A673 (cell line): ENCODE results near the gene FARP2. TPM values are rescaled to one million over a fixed set of nuclear protein-coding genes. Genes with fewer than 3 reads are reported as not detected.
"Not testable (repeated sequence)": the region's sequence is repeated elsewhere in the genome, so short reads cannot be mapped to it uniquely, and the experiment has no call there.

Experiments
- BruUV-seq: library from RNA; stranded (reverse); fragments of 400-500 nt; replicated peaks from 2 replicates; lab custom pipeline; 2021; lab: Mats Ljungman, UMichigan
- CTCF ChIA-PET: fragments of 300-600 bp; sonication (Branson Sonifier 250); formaldehyde crosslinking; loops from one replicate; lab custom pipeline; 2022; ENCODE audit warnings: antibody characterized with exemption; lab: Charles Lee
- POLR2A ChIA-PET: fragments of 300-600 bp; sonication (Branson Sonifier 250); formaldehyde crosslinking; loops from one replicate; lab custom pipeline; 2022; ENCODE audit warnings: antibody characterized with exemption; ENCODE audit not compliant: low non-redundant PET; lab: Charles Lee
- DNase-seq: peaks from one replicate; pipeline ENCODE4 v3.0.0-alpha.2; 2015; ENCODE audit warnings: low spot score
- H3K27ac ChIP-seq: fragments of 200-600 bp; sonication (generic); 2 replicates; pipeline ENCODE4 v1.5.1; 2016; ENCODE audit warnings: mixed run types, low read depth, mild to moderate bottlenecking, mixed read lengths, antibody characterized with exemption, low read length; ENCODE audit not compliant: poor library complexity, severe bottlenecking
- H3K27me3 ChIP-seq: fragments of 200-600 bp; sonication (generic); replicated peaks from 2 replicates; pipeline ENCODE4 v1.6.1; 2017; ENCODE audit warnings: mixed run types, low read depth, mild to moderate bottlenecking, mixed read lengths, antibody characterized with exemption, low read length; ENCODE audit not compliant: insufficient read depth, poor library complexity
- H3K36me3 ChIP-seq: fragments of 200-600 bp; sonication (generic); 2 replicates; pipeline ENCODE4 v1.6.1; 2016; ENCODE audit warnings: mixed run types, mild to moderate bottlenecking, mixed read lengths, antibody characterized with exemption, low read length; ENCODE audit not compliant: insufficient read depth, poor library complexity, severe bottlenecking
- H3K4me1 ChIP-seq: fragments of 200-600 bp; sonication (generic); 2 replicates; pipeline ENCODE4 v1.6.1; 2017; ENCODE audit warnings: mixed run types, mild to moderate bottlenecking, mixed read lengths, antibody characterized with exemption, low read length; ENCODE audit not compliant: insufficient read depth, poor library complexity, severe bottlenecking
- H3K4me3 ChIP-seq: fragments of 200-600 bp; sonication (generic); 2 replicates; pipeline ENCODE4 v1.5.1; 2016; ENCODE audit warnings: low read depth, mixed run types, mild to moderate bottlenecking, mixed read lengths, low read length; ENCODE audit not compliant: poor library complexity, severe bottlenecking
- H3K9me3 ChIP-seq: fragments of 200-600 bp; sonication (generic); 2 replicates; pipeline ENCODE4 v1.6.1; 2016; ENCODE audit warnings: mixed run types, low read depth, mild to moderate bottlenecking, mixed read lengths, antibody characterized with exemption, low read length; ENCODE audit not compliant: poor library complexity, severe bottlenecking
- EZH2 ChIP-seq: fragments of 200-600 bp; sonication (generic); IDR thresholded peaks from 2 replicates; pipeline ENCODE4 v1.6.1; 2017; ENCODE audit warnings: borderline replicate concordance, low read depth, mild to moderate bottlenecking, mixed read lengths, antibody characterized with exemption, low read length; ENCODE audit not compliant: poor library complexity, severe bottlenecking
- intact Hi-C: fragments of 100-400 bp; cut with micrococcal nuclease; formaldehyde crosslinking; loops from one replicate; pipeline ENCODE4 v1.10.0; 2022; ENCODE audit not compliant: unreplicated experiment
- total RNA-seq: library from RNA; stranded (reverse); gene quantifications from 2 replicates; pipeline ENCODE4 v1.2.3, GENCODE V29; 2021
- TF ChIP-seq, protein P1 (sequence below): fragments of 300-800, 200-600 bp; sonication (generic); conservative IDR thresholded peaks from 2 replicates; pipeline ENCODE4 v1.5.1; 2017; ENCODE audit warnings: low read depth, mild to moderate bottlenecking, antibody characterized with exemption, low read length, moderate library complexity, mixed read lengths

Gene FARP2
- total RNA-seq, 1 experiment from 2014 or later = 53.3 TPM

DNA sequence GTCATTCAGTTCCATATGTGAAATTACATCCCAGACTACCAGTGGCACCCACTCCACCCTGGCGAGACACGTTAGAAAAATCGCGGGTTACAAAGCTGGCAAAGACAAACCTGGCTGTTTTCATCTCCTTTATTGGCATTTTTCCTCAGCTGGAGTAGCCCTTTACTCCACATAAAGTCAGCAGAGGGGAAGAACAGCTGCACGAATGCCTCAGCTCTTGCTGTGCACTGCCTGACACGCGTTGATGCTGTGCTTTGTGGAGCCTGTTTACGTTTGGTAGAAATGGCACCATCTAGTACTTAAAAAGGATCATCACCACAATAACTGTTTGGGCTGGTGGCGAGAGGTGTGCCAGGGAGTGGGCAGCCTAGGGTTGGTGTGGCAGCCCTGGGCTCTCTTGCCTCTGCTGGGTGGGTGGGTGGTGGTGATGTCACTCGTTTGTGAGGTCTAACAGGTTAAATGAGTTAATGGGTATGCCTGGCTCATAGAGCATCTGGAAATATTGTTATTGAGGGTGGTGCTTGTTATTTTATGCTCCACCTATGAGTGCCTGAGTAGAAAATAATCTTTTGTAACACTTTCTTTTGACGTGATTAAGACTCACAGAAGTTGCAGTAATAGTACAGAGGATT, 16.4 kb downstream of the FARP2 start:
- CTCF ChIA-PET = no interaction called here
- BruUV-seq = no TSS peak

DNA sequence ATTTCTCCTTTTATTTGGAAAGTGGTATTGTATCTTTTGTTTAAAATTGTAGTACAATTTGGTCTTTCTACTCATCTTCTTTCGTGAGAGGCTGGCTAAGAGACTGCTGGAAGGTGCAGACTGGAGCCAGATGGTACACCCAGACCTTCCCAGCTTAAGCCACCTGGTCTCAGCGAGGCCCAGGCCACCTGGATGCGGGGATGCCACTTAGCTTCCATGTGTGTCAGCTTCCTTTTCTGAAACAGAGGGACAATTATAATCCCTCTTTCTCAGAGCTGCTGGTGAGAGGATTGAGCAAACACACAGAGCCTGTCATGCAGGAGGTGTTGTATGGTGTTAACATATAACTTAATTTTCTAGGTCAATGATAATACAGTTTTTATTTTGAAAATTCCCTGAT, 17.4 kb downstream of the FARP2 start:
- Histone ChIP-seq H3K9me3 (no peaks in the 10 kb centered on the region), H3K4me1 (no peaks in the 10 kb centered on the region), H3K36me3 (no peaks in the 10 kb centered on the region), H3K27ac (no peak overlapping the region), H3K4me3 (no peak overlapping the region), H3K27me3 (no peaks in the 10 kb centered on the region)
- intact Hi-C loops = no loop called here
- no peak for TF ChIP-seq EZH2
- TF ChIP-seq, protein P1, sequence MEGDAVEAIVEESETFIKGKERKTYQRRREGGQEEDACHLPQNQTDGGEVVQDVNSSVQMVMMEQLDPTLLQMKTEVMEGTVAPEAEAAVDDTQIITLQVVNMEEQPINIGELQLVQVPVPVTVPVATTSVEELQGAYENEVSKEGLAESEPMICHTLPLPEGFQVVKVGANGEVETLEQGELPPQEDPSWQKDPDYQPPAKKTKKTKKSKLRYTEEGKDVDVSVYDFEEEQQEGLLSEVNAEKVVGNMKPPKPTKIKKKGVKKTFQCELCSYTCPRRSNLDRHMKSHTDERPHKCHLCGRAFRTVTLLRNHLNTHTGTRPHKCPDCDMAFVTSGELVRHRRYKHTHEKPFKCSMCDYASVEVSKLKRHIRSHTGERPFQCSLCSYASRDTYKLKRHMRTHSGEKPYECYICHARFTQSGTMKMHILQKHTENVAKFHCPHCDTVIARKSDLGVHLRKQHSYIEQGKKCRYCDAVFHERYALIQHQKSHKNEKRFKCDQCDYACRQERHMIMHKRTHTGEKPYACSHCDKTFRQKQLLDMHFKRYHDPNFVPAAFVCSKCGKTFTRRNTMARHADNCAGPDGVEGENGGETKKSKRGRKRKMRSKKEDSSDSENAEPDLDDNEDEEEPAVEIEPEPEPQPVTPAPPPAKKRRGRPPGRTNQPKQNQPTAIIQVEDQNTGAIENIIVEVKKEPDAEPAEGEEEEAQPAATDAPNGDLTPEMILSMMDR = no peak
- DNase-seq = no peak
- ChIA-PET POLR2A (interaction anchor here (0.5 to 0.6 kb wide), 2 partner anchors 17 to 320 kb away, joined by 4 read pairs; partner anchors contain the start of gene FARP2), CTCF (no interaction called here)
- no TSS peak for BruUV-seq

More for the DNA sequence above, 16.4 kb downstream of the FARP2 start:
- Histone ChIP-seq H3K9me3 (no peaks in the 10 kb centered on the region), H3K27ac (no peak overlapping the region), H3K27me3 (no peaks in the 10 kb centered on the region), H3K4me3 (no peak overlapping the region), H3K36me3 (no peaks in the 10 kb centered on the region), H3K4me1 (no peaks in the 10 kb centered on the region)
- DNase-seq = no peak
- intact Hi-C loops = no loop called here
- POLR2A ChIA-PET = no interaction called here
- TF ChIP-seq, protein P1 = no peak
- no peak for TF ChIP-seq EZH2

DNA sequence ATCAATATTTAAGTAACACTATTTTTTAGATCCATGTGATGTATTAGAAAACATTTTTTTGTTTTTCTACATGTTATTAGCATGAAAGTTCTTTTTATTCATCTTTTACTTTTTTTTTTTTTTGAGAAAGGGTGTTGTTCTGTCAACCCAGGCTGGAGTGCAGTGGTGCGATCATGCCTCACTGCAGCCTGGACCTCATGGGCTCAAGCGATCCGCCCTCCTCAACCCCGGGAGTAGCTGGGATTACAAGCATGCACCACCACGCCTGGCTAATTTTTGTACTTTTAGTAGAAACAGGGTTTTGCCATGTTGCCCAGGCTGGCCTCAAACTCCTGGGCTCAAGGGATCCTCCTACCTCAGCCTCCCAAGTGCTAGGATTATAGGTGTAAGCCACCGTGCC, 17.8 kb downstream of the FARP2 start:
- H3K4me1 ChIP-seq, H3K9me3 ChIP-seq, H3K27me3 ChIP-seq, H3K27ac ChIP-seq, H3K36me3 ChIP-seq, H3K4me3 ChIP-seq, BruUV-seq, CTCF ChIA-PET, DNase-seq, intact Hi-C loops: not testable (repeated sequence)
- POLR2A ChIA-PET = interaction anchor here (0.5 kb wide), 1 partner anchor 319 kb away, joined by 4 read pairs; no protein-coding TSS in a partner anchor

DNA sequence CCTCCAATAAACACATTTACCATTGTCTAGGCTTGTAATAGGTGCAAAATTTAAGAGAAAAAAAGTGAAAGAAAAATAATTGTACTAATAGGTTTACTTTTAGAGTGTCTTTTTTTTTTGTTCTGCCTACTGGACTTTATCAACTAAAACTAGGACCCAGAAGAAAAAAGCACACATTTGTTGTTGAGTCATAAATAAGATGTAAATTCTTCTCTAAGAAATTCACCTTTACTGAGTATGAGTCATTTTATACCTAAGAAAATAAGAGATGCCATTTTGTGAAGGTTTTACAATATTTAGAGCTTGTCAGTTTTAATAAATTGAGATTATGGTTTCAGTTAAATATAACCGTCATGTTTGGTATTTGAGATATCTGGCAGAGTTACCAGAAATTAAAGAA, 19.2 kb downstream of the FARP2 start:
- ChIA-PET CTCF (no interaction called here), POLR2A (no interaction called here)
- no peaks in the 10 kb centered on the region for H3K4me1 ChIP-seq
- intact Hi-C loops = no loop called here
- H3K27ac ChIP-seq = no peak overlapping the region
- H3K27me3 ChIP-seq = no peaks in the 10 kb centered on the region
- BruUV-seq = no TSS peak
- no peaks in the 10 kb centered on the region for H3K9me3 ChIP-seq
- no peak for DNase-seq
- TF ChIP-seq EZH2 = no peak
- TF ChIP-seq, protein P1 = no peak
- H3K4me3 ChIP-seq = no peak overlapping the region
- H3K36me3 ChIP-seq = no peaks in the 10 kb centered on the region
